ENCODE data around the gene PTPRM. TPM values are rescaled to one million over a fixed set of nuclear protein-coding genes. Genes with fewer than 3 reads are reported as not detected.
"Not testable (repeated sequence)": the region's sequence is repeated elsewhere in the genome, so short reads cannot be mapped to it uniquely, and the experiment has no call there.

The PTPRM gene
- total RNA-seq, 1 experiment from 2014 or later: 14.5 TPM

- Histone ChIP-seq H2AFZ (ENCODE audit: low read depth, low read length, poor library complexity, severe bottlenecking) (no peak overlapping the region), H3K9me2 (ENCODE audit: insufficient read depth) (no peaks in the 10 kb centered on the region), H3K79me2 (ENCODE audit: insufficient read depth, low read length) (no peaks in the 10 kb centered on the region), H3K4me3 (replicated peaks in 1 of 2; ENCODE audit: low read depth in 1 of 2, low read length in 2 of 2) (no peak overlapping the region), H4K20me1 (ENCODE audit: insufficient read depth) (no peaks in the 10 kb centered on the region), H3K27ac (ENCODE audit: low read depth, low read length) (no peak overlapping the region), H3K4me1 (ENCODE audit: control insufficient read depth in 1 of 2, insufficient read depth in 2 of 2, low read length in 2 of 2) (no peaks in the 10 kb centered on the region), H3K36me3 (ENCODE audit: control insufficient read depth in 1 of 2, insufficient read depth in 2 of 2, low read length in 2 of 2) (no peaks in the 10 kb centered on the region), H3K27me3 (ENCODE audit: insufficient read depth, low read length) (no peaks in the 10 kb centered on the region), H3K9ac (ENCODE audit: low read length) (no peak overlapping the region), H3K4me2 (ENCODE audit: low read length) (no peak overlapping the region), H3K9me3 (ENCODE audit: control insufficient read depth in 1 of 2, insufficient read depth in 1 of 2, low read depth in 1 of 2, low read length in 2 of 2) (no peaks in the 10 kb centered on the region)
- BruUV-seq (replicated peaks): no TSS peak
- ChIA-PET RAD21 (ENCODE audit: low non-redundant PET in 1 of 2, low total read pairs in 2 of 2, uncharacterized antibody in 2 of 2, unreplicated experiment in 2 of 2) (no interaction called here), POLR2A (no interaction called here), CTCF (no interaction called here)
- TF ChIP-seq FOSL1 (IDR thresholded peaks at IDR 0.05; ENCODE audit: low read depth) (no peak), ZFX (IDR thresholded peaks at IDR 0.05) (no peak), ELF1 (IDR thresholded peaks at IDR 0.05; ENCODE audit: borderline replicate concordance, low read depth) (no peak), SRF (IDR thresholded peaks at IDR 0.05; ENCODE audit: low read depth) (no peak), RAD21 (IDR thresholded peaks at IDR 0.05; ENCODE audit: low read depth) (no peak), SP1 (IDR thresholded peaks at IDR 0.05; ENCODE audit: low read depth) (no peak), YY1 (IDR thresholded peaks at IDR 0.05; ENCODE audit: extremely low read depth, insufficient replicate concordance, low read depth, low read length) (no peak), EZH2phosphoT487 (IDR thresholded peaks at IDR 0.05; ENCODE audit: borderline replicate concordance) (no peak), EGR1 (IDR thresholded peaks at IDR 0.05; ENCODE audit: low read depth) (no peak), SIN3A (IDR thresholded peaks at IDR 0.05; ENCODE audit: low read depth) (no peak), ATF3 (IDR thresholded peaks at IDR 0.05) (no peak), POLR2A (IDR thresholded peaks at IDR 0.05; ENCODE audit: borderline replicate concordance, extremely low read depth, insufficient read depth, insufficient read length) (no peak)
- DNase-seq (ENCODE audit: low read depth, low spot score) (no peak), ATAC-seq (no peak)
- intact Hi-C loops (cut with micrococcal nuclease): no loop called here
These were observed 871.9 kb downstream of the PTPRM start for GRCh38 chr18:8439055-8439454.

GRCh38 chr18:8443505-8443904, 876.4 kb downstream of the PTPRM start:
- no peak overlapping the region for H3K4me3 ChIP-seq (replicated peaks in 1 of 2; ENCODE audit: low read depth in 1 of 2, low read length in 2 of 2)
- no peaks in the 10 kb centered on the region for H3K9me2 ChIP-seq (ENCODE audit: insufficient read depth)
- H3K27ac ChIP-seq (ENCODE audit: low read depth, low read length): no peak overlapping the region
- no peaks in the 10 kb centered on the region for H3K4me1 ChIP-seq (ENCODE audit: control insufficient read depth in 1 of 2, insufficient read depth in 2 of 2, low read length in 2 of 2)
- POLR2A ChIA-PET: no interaction called here
- DNase-seq (ENCODE audit: low read depth, low spot score) (no peak), ATAC-seq (no peak)
- H3K36me3 ChIP-seq (ENCODE audit: control insufficient read depth in 1 of 2, insufficient read depth in 2 of 2, low read length in 2 of 2): no peaks in the 10 kb centered on the region
- H3K9me3 ChIP-seq (ENCODE audit: control insufficient read depth in 1 of 2, insufficient read depth in 1 of 2, low read depth in 1 of 2, low read length in 2 of 2): no peaks in the 10 kb centered on the region
- H4K20me1 ChIP-seq (ENCODE audit: insufficient read depth): no peaks in the 10 kb centered on the region
- intact Hi-C loops (cut with micrococcal nuclease): no loop called here
- H3K27me3 ChIP-seq (ENCODE audit: insufficient read depth, low read length): no peaks in the 10 kb centered on the region
- RAD21 ChIA-PET (ENCODE audit: low non-redundant PET in 1 of 2, low total read pairs in 2 of 2, uncharacterized antibody in 2 of 2, unreplicated experiment in 2 of 2): no interaction called here
- CTCF ChIA-PET: no interaction called here
- TF ChIP-seq ZNF274 (IDR thresholded peaks at IDR 0.05; ENCODE audit: low read depth, low read length): no peak
- no peak for TF ChIP-seq SIN3A (IDR thresholded peaks at IDR 0.05; ENCODE audit: low read depth)
- no peak for TF ChIP-seq EZH2 (IDR thresholded peaks at IDR 0.05)
- no peak for TF ChIP-seq FOSL1 (IDR thresholded peaks at IDR 0.05; ENCODE audit: low read depth)
- no peak for TF ChIP-seq SP1 (IDR thresholded peaks at IDR 0.05; ENCODE audit: low read depth)
- TF ChIP-seq EGR1 (IDR thresholded peaks at IDR 0.05; ENCODE audit: low read depth): no peak
- no peaks in the 10 kb centered on the region for H3K79me2 ChIP-seq (ENCODE audit: insufficient read depth, low read length)
- BruUV-seq (replicated peaks): no TSS peak
- no peak overlapping the region for H3K4me2 ChIP-seq (ENCODE audit: low read length)
- H3K9ac ChIP-seq (ENCODE audit: low read length): no peak overlapping the region
- no peak overlapping the region for H2AFZ ChIP-seq (ENCODE audit: low read depth, low read length, poor library complexity, severe bottlenecking)

- H3K4me3 ChIP-seq (replicated peaks in 1 of 2; ENCODE audit: low read depth in 1 of 2, low read length in 2 of 2); H3K9ac ChIP-seq (ENCODE audit: low read length); POLR2A ChIA-PET; H3K36me3 ChIP-seq (ENCODE audit: control insufficient read depth in 1 of 2, insufficient read depth in 2 of 2, low read length in 2 of 2); CTCF ChIA-PET; H3K79me2 ChIP-seq (ENCODE audit: insufficient read depth, low read length); ATAC-seq; BruUV-seq (replicated peaks); H4K20me1 ChIP-seq (ENCODE audit: insufficient read depth); RAD21 ChIA-PET (ENCODE audit: low non-redundant PET in 1 of 2, low total read pairs in 2 of 2, uncharacterized antibody in 2 of 2, unreplicated experiment in 2 of 2); H3K4me2 ChIP-seq (ENCODE audit: low read length); H3K9me2 ChIP-seq (ENCODE audit: insufficient read depth); H3K27me3 ChIP-seq (ENCODE audit: insufficient read depth, low read length); DNase-seq (ENCODE audit: low read depth, low spot score); intact Hi-C loops (cut with micrococcal nuclease); H2AFZ ChIP-seq (ENCODE audit: low read depth, low read length, poor library complexity, severe bottlenecking); H3K27ac ChIP-seq (ENCODE audit: low read depth, low read length); H3K9me3 ChIP-seq (ENCODE audit: control insufficient read depth in 1 of 2, insufficient read depth in 1 of 2, low read depth in 1 of 2, low read length in 2 of 2); H3K4me1 ChIP-seq (ENCODE audit: control insufficient read depth in 1 of 2, insufficient read depth in 2 of 2, low read length in 2 of 2): not testable (repeated sequence)
These were observed 879.8 kb downstream of the PTPRM start for GRCh38 chr18:8446936-8447335.

Measured in HCT116 (cell line).